ENCODE results near the gene AK3.

AK3 gene

DNA sequence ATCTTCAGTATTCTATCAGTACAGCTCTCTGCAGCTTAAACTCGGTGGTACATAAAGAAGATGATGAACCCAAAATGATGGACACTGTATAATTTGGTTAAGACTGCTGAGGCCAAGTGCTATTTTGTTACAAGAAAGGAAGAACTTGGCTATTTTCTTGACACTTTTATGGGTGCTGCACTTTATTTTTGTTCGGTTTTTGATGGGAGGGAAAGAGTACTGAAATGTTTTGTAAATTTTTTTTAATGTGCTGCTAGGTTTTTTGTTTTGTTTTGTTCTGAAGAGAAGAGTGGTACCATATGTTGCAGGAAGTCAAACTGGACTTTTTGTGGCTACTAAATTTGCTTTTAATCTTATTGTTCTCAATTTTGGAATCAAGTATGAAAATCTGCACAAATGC, 35.0 kb downstream of the AK3 start:
- DNase-seq (ENCODE audit: low spot score) = no peak

- no peak for DNase-seq (ENCODE audit: low spot score)
Measured at GRCh38 chr9:4704129-4704528, 36.9 kb downstream of the AK3 start.

DNA sequence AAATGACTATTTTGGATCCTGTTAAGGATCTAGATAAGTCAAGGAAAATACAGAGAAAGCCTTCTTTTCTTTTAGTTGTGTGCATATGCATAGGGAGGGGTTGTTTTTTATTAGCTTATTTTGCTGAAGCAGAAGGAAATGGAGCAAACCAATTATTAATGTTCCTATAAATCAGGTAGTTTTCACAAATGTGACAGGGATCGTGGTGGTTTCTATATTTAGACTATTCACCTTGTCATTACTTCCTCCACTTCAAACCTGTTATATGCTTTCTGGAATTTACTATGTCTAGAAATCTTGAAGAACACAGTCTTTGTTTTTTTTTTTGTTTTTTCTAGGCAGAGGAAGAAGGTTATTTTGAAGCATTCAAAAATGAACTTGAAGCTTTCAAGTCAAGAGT, 39.5 kb downstream of the AK3 start:
- DNase-seq (ENCODE audit: low spot score) = no peak

- DNase-seq (ENCODE audit: low spot score) = no peak
Measured at GRCh38 chr9:4700932-4701331, 40.1 kb downstream of the AK3 start.

DNA sequence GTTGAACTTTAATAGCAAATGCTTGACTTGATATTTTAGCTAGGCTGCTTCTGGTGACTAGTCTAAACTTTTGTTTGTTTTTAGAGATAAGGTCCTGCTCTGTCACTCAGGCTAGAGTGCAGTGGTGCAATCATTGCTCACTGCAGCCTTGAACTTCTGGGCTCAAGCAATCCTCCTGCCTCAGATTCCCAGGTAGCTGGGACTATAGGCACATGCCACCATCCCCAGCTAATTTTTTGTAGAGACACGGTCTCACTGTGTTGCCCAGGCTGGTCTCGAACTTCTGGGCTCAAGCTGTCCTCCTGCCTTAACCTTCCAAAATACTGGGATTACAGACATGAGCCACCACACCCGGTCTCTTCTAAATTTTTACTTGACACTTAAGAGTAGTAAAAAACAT, 40.9 kb downstream of the AK3 start:
- DNase-seq (ENCODE audit: low spot score) = no peak

- peak; percentile 33 for DNase-seq (ENCODE audit: low spot score)
Measured at GRCh38 chr9:4691795-4692194, 49.2 kb downstream of the AK3 start.

GRCh38 chr9:4690144-4690543, 50.9 kb downstream of the AK3 start:
- no peak for DNase-seq (ENCODE audit: low spot score)

DNA sequence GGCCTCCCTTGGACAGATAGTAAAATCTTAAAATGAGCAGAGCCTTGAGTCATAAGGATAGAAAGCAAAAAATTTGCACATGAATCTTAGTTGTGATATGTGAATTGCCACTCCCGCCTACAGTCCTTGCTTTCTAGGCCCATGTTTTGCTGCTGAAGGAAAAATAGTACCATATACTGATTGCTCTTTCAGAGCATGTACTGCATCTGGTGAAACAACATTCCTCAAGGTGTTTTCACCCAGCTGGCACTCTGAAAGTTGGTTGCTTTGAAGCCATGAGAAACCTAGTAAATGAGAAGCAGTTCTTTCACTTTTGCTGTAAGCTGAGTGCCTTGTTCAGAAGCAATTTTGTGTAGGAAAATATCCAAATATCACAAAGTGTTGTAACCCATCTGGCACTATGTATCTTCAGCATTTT, 51.3 kb downstream of the AK3 start:
- no peak for DNase-seq (ENCODE audit: low spot score)

DNA sequence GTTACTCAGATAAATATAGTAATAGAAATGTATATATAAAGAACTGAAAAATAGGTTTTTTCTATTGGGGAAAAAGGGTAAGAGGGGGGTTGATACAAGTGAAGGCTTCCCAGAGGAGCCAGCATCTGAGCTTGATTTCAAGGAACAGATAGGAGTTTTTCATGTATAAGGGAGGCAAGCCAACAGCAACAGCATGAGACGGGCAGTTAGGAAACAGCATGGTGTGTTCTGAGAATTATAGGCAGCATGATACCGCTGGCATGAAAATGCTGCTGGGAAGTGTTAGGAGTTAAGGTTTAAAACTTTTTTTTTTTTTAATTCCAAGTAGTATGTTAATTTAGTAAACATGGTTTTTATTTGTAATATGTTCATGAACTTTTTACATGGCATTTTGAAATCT, 52.0 kb downstream of the AK3 start:
- no peak for DNase-seq (ENCODE audit: low spot score)

GRCh38 chr9:4686584-4686983, 54.4 kb downstream of the AK3 start:
- DNase-seq (ENCODE audit: low spot score) = no peak

GRCh38 chr9:4686112-4686511, 54.9 kb downstream of the AK3 start:
- no peak for DNase-seq (ENCODE audit: low spot score)

DNA sequence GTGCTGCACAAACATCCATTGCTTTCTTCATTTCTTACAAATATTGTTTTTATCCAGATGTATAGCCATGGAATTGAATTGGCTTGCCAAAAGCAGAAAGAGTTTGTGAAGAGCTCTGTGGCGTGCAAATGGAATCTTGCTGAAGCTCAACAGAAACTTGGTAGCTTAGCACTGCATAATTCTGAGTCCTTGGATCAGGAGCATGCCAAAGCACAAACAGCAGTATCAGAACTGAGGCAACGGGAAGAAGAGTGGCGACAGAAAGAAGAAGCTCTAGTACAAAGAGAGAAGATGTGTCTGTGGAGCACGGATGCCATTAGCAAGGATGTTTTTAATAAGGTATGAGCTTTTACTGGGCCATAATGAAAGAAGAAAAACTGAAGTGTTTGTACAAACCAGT, 56.2 kb downstream of the AK3 start:
- DNase-seq (ENCODE audit: low spot score) = no peak

DNA sequence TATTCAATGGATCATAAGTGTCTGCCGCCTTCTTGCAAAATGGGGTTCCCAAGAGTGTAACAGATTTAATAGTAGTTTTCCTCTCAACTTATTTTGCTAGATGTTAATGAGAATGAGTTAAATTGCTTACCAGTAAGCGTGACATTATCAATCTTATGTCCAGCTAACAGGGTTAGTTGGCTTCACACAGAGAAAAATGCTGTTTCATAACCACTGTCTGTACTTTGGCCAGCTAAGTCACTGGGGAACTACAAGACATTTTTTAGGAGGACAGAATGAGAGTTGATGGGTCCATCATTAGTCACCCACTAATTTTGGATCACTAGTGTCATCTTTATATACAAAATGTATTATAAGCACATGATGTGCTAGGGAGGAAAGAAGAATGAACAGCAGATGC, 60.3 kb downstream of the AK3 start:
- DNase-seq (ENCODE audit: low spot score) = peak; percentile 46

DNA sequence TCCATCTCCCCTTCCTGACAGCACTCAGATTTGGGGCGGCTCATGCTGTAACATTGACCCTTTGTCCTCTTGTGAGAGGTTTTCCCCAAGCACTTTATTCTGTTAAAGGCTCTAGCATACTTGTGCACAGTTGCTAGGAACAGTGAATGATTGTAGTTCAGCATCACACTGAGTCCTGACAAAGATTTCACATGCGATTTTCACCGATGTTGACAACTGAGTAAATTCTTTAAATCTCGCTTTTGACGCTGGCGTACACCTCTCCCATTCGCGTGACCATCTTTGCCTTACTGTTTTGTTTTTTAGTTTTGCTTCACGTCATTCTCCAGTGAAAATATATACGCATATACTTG, 60.9 kb downstream of the AK3 start:
- no peak for DNase-seq (ENCODE audit: low spot score)

DNA sequence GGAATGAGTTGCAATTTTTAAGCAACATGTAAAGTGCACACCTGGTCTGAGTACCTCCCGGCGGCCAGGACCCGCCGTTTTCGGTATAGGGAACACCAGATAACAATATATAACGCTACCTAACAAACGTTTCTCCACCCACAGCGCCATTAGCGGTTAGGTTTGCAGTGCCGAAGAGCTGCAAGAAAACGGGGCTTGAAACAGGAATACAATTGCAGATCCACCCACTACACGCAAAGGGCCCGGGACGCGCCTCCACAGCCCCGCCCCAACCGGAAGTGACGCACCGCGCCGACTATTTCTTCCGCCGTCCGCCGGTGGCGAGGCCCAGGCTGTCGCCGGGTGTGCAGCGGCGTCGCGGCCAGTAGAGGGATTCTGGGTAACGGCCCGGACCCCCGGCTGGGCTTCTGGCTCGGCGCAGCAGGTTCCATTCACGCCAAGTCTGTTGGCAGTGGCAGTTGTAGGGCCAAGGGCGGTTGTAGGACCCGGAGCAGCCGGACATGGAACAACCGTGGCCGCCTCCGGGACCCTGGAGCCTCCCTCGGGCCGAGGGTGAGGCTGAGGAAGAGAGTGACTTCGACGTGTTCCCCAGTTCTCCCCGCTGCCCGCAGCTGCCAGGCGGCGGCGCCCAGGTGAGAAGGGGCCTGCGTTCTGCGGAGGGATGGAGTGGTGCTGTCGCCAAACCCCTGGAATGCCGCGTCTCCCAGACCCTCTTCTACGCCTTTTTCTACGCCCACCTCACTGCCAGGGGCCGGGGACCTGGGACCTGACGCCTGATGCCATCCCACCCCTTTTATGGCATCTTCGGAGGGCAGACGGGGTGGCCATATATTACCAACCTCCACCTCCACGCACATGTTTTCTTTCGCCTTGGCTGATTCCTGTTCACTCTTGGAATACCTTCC, 61.5 kb downstream of the AK3 start, which contains the start of gene CDC37L1:
Gene CDC37L1, plus strand, starts transcription at position 302 of the 905 bp plus-strand sequence. Its CDS starts 199 bp downstream, at position 501.
- DNase-seq (ENCODE audit: low spot score) = peak; percentile 92

DNA sequence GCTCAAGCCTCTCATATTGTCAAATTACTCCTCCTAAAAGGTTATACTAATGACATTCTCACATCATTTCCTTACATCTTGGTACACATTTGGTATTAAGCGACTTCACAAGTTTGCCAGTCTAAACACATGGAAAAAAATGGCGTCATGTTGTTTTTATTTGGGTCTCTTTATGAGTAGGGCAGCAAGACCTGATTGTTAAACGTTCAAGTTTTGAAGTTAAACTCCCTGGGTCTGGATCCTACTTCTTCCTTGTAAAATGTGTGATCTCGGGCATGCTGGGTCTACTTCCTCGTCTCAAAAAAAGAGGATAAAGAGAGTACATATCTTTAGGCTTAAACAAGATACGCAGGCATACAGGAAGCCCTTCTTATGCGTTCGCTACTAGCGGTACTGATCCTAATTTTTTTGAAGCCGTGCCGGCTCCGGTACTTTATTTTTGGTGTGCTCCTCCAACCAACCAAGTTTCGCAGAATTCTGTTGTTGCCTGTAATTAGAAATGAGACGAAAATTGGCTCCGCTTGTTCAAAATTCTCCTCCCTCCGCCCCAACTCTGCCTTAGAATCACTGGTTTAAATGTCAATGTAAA, 62.2 kb downstream of the AK3 start:
- no peak for DNase-seq (ENCODE audit: low spot score)

- DNase-seq (ENCODE audit: low spot score) = no peak
Measured at GRCh38 chr9:4677392-4677791, 63.6 kb downstream of the AK3 start.

GRCh38 chr9:4674783-4675182, 66.2 kb downstream of the AK3 start:
- DNase-seq (ENCODE audit: low spot score) = peak; percentile 80

DNA sequence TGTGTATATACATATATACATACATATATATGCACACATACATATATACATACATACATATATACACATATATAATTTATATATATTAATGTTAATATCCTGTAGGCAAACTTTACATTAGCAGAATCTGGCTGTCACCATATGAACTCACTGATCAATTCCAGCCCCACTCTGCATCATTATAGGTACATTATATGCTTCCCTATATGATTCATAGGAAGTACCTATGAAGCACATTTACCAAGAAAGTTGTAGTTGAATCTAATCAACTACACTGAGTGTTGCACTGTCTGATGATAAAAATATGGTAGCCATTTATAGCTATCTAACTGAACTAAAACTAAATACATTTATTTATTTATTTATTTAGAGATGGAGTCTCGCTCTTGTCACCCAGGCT, 69.3 kb downstream of the AK3 start:
- DNase-seq (ENCODE audit: low spot score) = no peak

DNA sequence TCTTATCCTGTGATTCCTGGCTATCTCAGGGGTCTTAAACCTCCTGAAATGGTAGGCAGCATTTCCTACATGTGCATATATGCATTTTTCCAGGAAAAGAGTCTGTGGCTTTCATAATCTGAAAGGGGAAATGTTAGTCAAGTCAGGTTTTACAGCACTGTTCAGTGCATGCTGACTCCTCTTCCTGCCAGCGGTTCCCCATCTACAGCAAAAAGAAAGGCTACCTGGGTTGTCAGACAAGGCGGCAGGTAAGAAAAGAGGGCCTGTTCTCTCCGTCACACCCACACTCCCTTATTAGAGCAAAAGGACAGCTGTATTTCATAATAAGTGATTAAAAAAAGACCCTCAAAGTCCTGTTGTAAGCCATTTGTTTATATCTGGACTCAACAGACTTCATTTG, 70.4 kb downstream of the AK3 start:
- DNase-seq (ENCODE audit: low spot score) = no peak

DNA sequence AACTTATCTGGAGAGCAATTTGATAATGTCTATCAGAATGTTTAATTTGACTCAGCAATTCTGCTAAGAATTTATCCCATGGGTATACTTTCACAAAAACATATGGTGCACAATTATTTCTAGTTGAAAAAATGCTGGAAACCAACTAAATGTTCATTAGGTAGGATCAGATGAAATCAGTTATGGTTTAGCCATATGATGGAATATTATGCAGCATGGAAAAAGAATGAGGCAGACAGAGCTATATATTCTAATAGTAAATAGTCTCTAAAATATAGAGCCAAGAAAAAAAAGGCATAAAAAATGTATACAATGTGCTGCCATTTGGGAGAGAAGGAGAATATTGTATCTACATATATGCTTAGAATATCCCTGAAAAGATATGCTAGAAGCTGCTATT, 71.1 kb downstream of the AK3 start:
- no peak for DNase-seq (ENCODE audit: low spot score)

DNA sequence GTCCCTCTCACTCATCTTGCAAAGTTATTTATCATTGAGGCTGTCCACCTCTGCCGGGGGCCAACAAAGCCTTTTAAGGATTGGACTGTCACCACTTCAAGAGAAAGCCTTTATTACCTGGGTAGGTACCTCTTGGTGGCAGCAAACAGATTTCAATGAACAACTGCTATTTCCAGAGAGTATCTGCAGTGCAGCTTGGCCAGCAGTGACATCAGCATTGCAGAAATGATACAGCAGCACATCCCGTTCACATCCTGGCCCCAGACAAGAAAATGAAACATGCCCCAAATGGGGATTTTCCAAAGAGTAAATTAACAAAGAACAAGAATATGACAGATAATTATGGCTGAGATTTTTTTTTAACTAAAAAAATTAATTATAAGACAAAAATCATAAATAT, 72.4 kb downstream of the AK3 start:
- no peak for DNase-seq (ENCODE audit: low spot score)

GRCh38 chr9:4667681-4668080, 73.3 kb downstream of the AK3 start:
- no peak for DNase-seq (ENCODE audit: low spot score)
